Urothelium cell line (cell line): ENCODE results near the gene SGMS2.
"Not testable (repeated sequence)": the region's sequence is repeated elsewhere in the genome, so short reads cannot be mapped to it uniquely, and the experiment has no call there.

Experiments used
- DNase-seq: peaks from one replicate; pipeline ENCODE4 v3.0.0; 2011; ENCODE audit warnings: low spot score, mixed read lengths
- FAIRE-seq: peaks from 2 replicates; lab custom pipeline; 2011; peaks lifted over from hg19 to GRCh38; lab: Jason Lieb, UNC

Gene SGMS2

DNA sequence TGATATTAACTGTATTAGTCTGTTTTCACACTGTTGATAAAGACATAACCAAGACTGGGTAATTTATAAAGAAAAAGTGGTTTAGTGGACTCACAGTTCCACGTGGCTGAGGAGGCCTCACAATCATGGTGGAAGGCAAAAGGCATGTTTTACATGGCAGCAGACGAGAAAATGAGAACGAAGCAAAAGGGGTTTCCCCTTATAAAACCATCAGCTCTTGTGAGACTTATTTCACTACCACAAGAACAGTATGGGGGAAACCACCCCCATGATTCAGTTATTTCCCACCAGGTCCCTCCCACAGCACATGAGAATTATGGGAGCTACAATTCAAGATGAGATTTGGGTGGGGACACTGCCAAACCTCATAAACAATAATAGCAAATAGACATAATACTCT is 80.3 kb downstream of the SGMS2 start:
- DNase-seq, FAIRE-seq: not testable (repeated sequence)

DNA sequence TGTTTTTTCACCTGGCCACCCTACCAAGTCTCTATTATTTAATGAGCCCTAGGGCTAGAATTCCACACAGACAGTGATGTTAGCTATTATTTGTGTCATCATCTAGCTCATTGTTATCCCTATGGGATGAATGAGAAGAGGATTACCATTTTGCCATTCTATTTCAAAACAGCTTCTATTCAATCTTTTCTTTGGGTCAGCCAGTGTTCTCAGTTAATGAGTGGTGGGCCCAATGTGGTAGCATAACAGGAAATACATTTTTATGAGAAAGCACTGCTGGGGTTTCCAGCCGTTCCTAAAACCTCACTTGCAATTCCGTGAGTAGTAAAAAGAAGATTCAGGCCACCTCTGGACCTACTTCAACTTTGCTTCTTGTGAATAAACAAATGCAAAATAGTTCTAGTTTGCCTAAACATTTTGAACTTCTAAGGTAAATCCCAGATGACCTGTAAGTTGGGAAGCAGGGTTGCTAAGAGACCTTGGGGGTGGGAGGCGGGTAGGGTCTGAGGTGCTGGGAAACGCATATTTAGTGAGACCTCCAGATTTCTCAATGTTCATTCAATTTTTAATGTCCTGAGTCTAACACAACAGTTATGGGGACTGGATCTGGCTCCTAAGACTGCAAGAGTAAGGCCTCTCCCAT is 81.8 kb downstream of the SGMS2 start:
- DNase-seq (no peak), FAIRE-seq (no peak)

GRCh38 chr4:107908377-107908776 is 83.6 kb downstream of the SGMS2 start:
- FAIRE-seq (no peak), DNase-seq (no peak)

GRCh38 chr4:107913283-107913899 is 88.7 kb downstream of the SGMS2 start:
- peak; percentile 40 for DNase-seq
- FAIRE-seq, result no peak

- no peak for FAIRE-seq
- DNase-seq, result no peak
These were observed 90.5 kb downstream of the SGMS2 start for GRCh38 chr4:107915220-107915619.

- DNase-seq, result no peak
- FAIRE-seq, result no peak
These were observed 91.9 kb downstream of the SGMS2 start for GRCh38 chr4:107916623-107917022.

DNA sequence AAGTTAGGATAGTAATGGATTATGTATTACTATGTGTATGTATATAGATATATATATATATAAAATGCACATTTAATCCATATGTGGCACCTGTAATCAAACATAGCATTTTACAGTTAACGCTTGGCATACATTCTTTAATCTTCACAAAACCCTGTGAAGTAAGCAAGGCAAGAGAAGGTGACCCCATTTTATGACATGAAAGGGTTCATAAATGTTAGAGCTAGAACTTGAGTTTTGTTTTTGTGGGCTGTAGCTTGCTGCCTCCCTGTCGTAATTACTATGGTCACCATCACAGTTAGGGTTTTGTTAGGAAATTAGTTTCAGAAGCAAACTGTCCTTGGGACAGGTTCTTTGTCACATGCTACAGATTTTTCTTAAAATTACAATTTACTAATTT is 92.8 kb downstream of the SGMS2 start:
- no peak for FAIRE-seq
- no peak for DNase-seq

DNA sequence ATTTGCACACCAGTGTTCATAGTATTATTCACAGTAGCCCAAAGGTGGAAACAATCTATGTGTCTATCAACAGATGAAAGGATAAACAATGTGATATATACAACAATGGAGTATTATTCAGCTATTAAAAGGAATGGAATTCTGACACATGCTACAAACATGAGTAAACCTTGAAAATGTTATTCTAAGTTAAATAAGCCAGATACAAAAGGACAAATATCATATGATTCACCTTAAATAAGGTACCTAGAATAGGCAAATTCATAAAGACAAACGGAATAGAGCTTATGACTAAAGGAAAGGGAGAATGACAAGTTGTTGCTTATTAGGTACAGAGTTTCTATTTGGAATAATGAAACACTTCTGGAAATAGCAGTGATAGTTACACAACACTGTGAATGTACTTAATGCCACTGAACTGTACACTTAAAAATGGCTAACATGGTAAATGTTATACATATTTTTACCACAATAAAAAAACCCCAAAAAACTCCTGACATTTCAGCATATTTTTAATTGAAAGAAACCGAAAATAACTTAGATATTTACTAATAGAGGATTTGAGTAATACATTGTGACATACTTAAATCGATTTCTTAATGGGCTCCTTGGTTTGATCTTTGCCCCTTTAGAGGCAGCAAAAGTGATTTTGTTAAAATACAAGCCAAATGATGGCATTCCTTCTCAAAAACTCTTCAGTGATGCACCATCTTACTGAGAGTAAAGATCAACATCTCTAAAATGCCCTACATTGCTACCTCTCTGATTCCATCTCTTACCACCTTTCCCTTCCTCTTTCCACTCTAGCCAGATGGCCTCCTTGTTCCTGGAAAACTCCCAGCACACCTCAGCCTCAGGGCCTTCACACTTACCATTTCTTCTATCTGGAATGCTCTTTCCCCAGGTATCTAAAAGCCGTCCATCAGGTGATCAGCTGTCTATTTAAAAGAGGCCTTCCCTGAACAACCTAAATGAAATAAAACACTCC is 98.0 kb downstream of the SGMS2 start:
- no peak for DNase-seq
- no peak for FAIRE-seq

- FAIRE-seq, DNase-seq: not testable (repeated sequence)
These were observed 101.0 kb downstream of the SGMS2 start for GRCh38 chr4:107925713-107926112.

DNA sequence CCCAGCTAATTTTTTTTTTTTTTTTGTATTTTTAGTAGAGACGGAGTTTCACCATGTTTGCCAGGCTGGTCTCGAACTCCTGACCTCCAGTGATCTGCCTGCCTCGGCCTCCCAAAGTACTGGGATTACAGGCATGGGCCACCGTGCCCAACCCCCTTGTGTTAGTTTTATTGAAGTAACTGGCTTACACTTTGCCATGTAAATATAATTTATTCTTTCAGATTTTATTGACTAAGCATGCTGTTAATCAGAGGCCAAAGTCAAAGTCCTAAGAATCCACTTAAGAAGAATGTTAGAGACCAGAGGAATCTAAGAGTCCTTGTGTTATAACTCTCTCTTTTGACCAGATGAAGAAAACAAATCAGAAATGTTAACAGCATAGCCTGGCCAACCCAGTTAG is 102.1 kb downstream of the SGMS2 start:
- not testable (repeated sequence) for FAIRE-seq, DNase-seq

DNA sequence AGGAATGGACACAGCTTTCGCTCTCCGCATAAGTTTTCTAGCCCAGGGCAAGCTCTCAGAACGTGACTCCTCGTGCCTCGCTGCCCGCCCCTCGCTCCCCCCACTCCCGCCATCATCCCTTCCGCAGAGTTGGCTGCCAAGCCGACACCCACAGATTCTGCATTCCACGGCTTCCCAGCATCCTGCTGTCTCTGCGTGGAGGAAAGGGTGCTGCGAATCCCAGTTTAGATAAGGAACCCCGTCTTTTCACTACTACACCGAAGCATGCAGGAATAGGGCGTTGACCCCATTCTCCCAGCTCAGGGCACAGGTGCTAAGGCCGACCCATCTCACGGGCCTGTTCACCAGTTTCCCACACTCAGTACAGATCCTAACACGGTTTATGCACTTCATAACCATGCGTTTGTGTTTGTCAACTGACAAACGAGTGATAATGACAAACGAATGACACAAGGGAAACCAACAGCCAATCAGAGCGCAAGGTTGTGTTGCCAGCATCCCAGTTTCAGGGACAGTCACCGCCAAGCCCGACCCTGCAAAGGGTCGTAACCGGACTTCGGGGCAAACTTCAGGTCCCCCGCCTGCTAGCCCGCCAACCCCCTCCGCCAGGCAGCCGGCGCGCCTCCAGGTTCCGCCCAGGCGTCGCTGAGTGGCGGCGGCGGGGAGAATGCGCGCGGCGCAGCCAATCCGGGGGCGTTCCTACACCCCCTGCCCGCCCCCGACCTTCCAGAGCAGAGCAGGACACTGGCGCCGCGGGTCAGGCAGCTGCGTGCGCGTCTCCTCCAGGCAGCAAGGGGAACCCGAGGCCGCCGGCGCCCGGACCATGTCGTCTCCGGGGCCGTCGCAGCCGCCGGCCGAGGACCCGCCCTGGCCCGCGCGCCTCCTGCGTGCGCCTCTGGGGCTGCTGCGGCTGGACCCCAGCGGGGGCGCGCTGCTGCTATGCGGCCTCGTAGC is 106.4 kb downstream of the SGMS2 start, which contains the start of gene CYP2U1:
TSS of gene CYP2U1 (plus strand) at position 729 of the 954 bp plus-strand sequence. CDS start at position 824, 95 bp downstream.
- DNase-seq (peak; percentile 93), FAIRE-seq (peak; percentile 71)

DNA sequence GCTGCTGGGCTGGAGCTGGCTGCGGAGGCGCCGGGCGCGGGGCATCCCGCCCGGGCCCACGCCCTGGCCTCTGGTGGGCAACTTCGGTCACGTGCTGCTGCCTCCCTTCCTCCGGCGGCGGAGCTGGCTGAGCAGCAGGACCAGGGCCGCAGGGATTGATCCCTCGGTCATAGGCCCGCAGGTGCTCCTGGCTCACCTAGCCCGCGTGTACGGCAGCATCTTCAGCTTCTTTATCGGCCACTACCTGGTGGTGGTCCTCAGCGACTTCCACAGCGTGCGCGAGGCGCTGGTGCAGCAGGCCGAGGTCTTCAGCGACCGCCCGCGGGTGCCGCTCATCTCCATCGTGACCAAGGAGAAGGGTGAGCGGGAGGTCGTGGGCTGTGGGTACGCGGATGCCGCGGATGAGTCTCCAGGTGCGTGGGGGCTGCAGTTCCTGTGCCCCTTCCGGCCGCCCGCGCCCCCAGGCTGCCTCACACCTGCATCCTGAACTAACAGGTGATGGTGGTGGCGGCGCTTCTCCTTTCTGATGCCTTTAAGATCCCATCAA is 107.1 kb downstream of the SGMS2 start:
- DNase-seq (no peak), FAIRE-seq (peak; percentile 5)

DNA sequence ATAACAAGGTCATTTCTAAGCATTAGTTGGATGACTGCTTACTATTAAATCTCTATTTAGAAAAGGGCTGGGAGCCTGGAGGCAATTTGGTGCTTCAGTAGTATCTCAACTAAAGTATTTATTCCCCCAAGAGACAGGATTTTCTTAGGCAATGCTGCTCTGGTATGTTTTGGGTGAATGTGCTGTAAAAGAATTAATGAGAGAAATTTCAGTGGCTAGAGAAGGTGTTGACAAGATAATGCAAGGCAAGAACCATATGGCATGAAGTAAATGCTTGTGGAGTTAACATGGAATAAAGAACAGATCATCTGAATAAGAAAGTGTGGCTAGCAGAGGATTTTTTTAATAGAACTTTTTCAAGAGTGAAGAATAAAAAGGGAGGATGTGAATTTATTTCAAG is 110.5 kb downstream of the SGMS2 start:
- no peak for FAIRE-seq
- no peak for DNase-seq

- FAIRE-seq, result no peak
- no peak for DNase-seq
These were observed 112.3 kb downstream of the SGMS2 start for GRCh38 chr4:107937040-107937439.

GRCh38 chr4:107939307-107939706 is 114.6 kb downstream of the SGMS2 start:
- DNase-seq (no peak), FAIRE-seq (peak; percentile 20)

DNA sequence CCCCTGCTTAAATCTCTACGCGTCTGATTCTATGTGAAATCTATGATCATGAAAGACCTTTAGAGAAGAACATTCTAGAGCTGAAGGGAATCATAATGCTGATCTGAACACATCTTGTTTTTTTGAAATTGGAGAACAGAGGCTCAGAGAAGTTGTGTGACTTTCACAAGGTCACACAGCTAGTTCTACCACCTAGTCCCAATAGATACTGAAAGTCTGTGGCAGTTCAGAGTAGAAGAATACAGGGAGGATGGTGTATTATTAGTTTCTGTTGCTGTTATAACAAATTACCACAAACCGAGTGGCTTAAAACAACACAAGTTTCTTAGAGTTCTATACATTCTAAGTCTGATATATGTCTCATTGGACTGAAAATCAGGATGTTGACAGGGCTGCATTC is 121.1 kb downstream of the SGMS2 start:
- no peak for DNase-seq
- FAIRE-seq, result no peak

GRCh38 chr4:107950746-107951540 is 126.2 kb downstream of the SGMS2 start:
- DNase-seq, result no peak
- FAIRE-seq, result no peak

DNA sequence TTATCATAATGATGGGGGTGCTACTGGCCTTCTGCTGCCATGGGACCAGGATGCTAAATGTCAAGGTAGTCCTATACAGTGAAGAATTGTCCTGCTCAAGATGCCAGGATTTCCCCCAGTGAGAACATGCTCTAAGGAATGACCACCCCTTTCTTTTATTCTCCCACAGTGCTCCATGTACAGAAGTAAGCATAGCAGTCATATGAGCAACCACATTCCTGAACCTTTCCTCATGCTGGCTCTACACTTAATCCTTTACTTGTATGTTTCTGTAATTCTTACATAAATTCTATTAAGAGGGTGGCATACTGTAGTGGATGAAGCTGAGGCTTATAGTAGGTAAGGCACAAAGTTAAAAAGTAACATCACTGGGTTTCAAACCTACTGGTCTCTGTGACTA is 126.8 kb downstream of the SGMS2 start:
- no peak for FAIRE-seq
- DNase-seq, result no peak

DNA sequence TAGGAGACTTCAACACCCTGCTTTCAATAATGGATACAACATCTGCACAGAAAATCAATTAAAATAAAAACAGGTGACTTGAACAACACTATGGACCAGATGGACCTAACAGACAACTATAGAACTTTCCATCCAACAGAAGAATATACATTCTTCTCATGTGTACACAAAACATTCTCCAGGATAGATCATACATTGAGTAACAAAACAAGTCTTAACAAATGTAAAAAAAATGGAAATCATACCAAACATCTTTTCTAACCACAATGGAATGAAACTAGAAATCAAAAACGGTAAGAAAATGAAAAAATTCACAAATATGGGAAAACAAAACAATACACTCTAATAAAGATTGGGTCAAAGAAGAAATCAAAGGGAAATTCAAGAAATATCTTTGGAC is 131.3 kb downstream of the SGMS2 start:
- no peak for FAIRE-seq
- no peak for DNase-seq
